ENCODE measurements around the gene LCAT.
"Not testable (repeated sequence)": the region's sequence is repeated elsewhere in the genome, so short reads cannot be mapped to it uniquely, and the experiment has no call there.

Gene LCAT

DNA sequence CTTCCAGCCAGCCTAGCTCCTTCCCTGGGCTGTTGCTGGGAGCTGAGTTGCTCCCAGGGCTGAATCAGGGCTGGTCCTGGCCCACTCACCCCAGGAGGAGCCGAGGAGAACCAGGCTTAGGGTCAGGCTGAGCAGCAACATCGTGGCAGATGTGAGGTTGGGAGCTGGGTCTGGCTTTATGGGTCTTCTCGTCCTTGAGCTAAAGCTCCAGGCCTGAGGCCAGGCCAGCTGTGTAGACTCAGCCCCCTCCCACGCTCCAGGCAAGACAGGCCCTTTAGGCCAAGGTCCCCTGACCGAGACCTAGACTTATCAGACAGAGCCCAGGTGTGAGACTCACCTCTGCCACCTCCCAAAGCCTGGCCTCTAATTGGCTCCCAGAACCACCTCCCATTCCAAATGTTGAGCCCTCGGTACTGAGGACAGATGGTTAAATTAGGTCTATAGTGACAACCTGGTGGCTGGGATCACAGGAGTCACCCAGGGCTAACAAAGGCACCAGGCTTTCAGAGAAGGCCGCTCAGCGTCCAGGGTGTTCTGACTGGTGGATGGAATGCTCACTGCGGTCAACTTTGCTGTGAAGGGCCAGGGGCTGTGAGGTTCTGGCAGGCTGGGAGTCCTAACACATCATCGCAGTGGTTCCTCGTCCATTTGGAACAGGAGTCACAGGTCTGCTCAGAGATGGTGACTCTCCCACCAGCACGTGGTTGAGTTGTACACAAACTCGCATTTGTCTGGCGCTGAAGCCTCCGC, 12.0 kb downstream of the LCAT start, which contains the start of gene CTRL:
Gene CTRL (minus strand): TSS at position 151 of the 750 bp plus-strand sequence. CDS start 10 bp downstream, at position 141.
- DNase-seq (ENCODE audit: low spot score), result no peak

DNA sequence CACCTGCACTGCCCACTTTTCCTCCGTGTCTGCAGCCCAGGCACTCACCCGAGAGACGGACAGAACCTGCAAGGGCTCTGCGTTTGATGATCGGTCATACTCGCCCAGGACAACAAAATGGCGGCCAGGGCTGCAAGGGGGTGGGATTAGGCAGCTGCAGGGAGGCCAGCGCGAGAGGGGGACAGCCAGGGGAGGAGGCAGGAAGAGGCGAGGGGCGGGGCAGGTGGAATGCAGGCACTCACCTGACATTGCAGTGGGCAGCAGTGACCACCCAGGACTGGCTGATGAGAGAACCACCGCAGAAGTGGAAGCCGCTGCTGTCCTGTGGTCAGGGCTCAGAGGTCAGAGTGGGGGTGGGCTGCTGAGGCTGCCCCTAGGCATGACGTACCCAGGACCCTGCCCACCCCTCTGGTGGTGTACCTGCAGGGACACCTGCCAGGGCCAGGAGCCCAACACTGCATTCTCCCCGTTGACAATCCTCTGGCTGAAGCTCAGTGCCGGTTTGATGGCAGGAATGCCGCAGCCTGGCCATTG, 13.2 kb downstream of the LCAT start:
- DNase-seq (ENCODE audit: low spot score), result no peak

- DNase-seq (ENCODE audit: low spot score), result no peak
Measured at GRCh38 chr16:67930191-67930590, 13.7 kb downstream of the LCAT start.

DNA sequence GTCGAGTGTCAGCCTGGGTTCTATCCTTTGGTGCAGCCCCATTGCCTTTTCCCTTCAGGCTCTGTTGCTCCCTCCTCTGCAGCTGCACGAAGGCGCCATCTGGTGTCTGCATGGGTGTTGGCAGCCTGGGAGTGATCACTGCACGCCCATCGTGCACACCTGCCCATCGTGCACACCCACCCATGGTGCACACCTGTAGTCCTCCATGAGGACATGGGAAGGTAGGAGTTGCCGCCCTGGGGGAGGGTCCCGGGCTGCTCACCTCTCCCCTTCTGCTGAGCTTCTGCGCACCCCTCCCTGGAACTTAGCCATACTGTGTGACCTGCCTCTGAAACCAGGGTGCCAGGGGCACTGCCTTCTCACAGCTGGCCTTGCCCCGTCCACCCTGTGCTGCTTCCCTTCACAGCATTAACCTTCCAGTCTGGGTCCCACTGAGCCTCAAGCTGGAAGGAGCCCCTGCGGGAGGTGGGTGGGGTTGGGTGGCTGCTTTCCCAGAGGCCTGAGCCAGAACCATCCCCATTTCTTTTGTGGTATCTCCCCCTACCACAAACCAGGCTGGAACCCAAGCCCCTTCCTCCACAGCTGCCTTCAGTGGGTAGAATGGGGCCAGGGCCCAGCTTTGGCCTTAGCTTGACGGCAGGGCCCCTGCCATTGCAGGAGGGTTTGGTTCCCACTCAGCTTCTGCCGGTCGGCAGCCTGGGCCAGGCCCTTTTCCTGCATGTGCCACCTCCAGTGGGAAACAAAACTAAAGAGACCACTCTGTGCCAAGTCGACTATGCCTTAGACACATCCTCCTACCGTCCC, 15.2 kb downstream of the LCAT start:
- peak; percentile 74 for DNase-seq (ENCODE audit: low spot score)

- DNase-seq (ENCODE audit: low spot score), result no peak
Measured at GRCh38 chr16:67928147-67928546, 15.8 kb downstream of the LCAT start.

- DNase-seq (ENCODE audit: low spot score), result no peak
Measured at GRCh38 chr16:67927131-67927941, 16.6 kb downstream of the LCAT start.

DNA sequence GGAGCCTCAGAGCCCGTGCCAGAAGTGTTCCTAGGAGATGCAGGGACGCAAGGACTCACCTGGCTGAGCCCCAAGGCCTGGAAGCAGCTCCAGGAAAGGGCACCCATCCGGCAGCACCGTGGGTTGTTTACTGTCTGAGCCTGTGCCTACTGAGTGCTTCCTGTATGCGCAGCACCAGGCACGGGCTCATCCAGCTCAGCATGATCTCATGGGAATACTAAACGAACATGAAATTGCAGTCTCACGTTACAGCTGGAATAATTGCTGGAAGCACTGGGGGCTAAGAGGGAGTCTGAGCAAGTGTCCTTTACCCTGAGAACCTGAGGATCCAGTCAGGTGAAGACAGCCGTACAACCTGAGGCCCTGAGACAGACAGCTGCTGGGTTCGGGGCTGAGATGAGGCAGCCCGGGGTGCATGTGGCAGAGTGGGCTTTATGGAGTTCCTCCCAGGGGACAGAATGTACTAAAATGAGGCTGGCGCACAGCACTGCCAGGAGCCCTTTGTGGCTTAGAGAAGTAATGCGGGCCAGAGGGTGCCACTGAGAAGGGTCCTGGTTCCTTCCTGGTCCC, 17.7 kb downstream of the LCAT start:
- peak; percentile 65 for DNase-seq (ENCODE audit: low spot score)

- DNase-seq (ENCODE audit: low spot score), result no peak
Measured at GRCh38 chr16:67924140-67924906, 19.6 kb downstream of the LCAT start.

DNA sequence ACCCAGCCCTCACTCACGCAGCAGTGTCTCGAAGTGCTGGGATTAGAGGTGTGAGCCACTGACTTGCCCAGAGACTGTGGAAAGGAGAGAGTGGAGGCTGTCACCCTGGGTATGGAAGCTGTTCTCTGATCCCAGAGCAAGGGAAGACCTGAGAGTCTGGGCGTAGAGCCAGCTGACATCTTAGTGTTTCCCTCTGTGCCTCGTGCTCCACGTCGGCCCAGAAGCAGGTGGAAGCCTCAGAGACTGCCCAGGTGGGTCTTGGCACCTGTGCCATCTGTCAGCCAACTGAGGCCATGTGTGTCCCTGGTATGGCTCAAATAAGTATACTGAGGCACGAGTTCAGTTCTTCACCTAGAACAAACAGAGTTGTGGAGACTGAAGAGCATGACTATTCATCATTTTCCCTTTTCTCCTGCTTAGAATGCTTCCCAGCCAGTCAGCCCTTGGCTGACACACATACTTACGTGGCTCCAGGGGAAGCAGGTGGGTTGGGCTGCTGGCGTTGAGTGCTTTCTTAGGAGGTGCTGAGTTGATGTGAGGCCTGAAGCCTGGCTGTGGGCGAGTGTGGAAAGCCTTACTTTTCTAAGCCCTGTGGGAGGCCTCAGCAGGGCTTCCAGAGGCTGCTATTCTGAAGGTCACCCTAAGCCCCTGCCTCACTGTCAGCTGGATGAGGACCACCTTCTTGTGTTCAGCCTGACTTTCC, 20.4 kb downstream of the LCAT start:
- DNase-seq (ENCODE audit: low spot score), result no peak

DNA sequence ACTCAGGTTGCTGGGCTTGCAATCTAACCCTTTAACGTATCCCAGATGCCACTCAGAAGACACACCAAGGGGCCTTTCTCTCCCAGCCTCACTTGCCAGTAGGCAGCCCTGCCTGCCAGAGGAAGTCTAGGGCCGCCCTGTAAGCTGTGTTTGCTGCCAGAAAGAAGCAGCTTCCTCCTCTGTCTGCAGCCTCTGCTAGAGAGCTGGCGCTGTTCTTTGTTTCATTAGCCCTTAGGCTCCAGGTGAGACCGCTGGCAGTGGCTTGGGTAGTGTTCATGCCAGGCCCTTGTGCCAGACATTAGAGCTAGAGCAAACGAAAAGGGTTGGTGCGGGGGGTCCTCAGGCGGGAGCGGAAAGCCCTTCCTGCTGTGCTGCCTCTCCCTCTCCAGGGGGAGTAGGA, 21.2 kb downstream of the LCAT start:
- DNase-seq (ENCODE audit: low spot score), result no peak

- no peak for DNase-seq (ENCODE audit: low spot score)
Measured at GRCh38 chr16:67922221-67922620, 21.7 kb downstream of the LCAT start.

- DNase-seq (ENCODE audit: low spot score), result no peak
Measured at GRCh38 chr16:67919622-67920221, 24.2 kb downstream of the LCAT start.

DNA sequence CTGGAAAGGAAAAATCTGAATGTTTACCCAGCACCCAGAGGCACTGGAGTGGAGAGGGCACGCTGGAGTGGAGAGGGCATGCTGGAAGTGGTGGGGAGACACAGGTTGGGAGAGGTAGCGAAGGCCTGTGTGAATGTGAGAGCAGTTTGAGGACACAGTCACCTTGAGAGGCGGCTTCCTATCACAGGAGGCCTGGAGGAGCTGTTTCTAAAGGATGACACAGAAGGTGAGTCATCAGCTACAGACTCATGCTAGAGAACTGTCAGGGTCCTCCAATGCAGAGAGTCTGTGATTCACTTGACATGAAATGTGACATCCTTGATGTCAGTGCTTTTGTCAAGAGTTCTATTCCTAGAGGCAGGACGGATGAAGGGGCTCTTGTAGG, 26.1 kb downstream of the LCAT start:
- no peak for DNase-seq (ENCODE audit: low spot score)

DNA sequence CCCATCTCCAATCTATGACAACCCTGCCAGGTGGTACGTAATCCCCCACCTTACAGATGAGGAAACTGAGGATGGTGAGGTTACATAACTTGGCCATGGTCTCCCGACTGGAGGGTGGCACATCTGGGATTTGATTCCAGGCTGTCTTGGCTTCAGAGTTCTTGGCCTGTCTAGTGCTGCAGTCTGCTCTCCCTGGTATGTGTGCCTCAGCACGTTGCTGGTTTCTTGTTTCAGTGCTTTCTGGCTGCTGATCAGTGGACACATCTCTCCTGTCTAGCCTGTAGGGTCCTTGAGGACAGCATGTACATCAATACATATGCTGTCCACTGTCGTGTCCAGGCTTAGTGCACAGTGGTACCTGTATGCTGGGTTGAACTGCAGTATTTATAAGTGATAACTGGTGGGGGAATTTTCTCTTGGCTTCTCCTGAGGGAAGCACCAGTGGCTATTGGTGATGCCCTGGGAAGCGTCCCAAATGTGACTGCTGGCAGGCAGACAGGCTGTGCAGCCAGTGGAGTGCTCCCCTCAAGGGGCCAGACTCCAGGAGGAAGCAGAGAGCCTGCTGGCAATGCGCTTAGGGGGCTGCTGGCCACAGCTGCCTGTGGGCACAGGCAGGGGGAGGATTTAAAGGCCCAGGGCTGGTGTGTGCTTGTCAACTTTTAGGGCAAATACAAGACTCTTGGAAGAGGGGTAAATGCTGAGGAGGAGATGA, 26.6 kb downstream of the LCAT start:
- DNase-seq (ENCODE audit: low spot score), result peak; percentile 69

DNA sequence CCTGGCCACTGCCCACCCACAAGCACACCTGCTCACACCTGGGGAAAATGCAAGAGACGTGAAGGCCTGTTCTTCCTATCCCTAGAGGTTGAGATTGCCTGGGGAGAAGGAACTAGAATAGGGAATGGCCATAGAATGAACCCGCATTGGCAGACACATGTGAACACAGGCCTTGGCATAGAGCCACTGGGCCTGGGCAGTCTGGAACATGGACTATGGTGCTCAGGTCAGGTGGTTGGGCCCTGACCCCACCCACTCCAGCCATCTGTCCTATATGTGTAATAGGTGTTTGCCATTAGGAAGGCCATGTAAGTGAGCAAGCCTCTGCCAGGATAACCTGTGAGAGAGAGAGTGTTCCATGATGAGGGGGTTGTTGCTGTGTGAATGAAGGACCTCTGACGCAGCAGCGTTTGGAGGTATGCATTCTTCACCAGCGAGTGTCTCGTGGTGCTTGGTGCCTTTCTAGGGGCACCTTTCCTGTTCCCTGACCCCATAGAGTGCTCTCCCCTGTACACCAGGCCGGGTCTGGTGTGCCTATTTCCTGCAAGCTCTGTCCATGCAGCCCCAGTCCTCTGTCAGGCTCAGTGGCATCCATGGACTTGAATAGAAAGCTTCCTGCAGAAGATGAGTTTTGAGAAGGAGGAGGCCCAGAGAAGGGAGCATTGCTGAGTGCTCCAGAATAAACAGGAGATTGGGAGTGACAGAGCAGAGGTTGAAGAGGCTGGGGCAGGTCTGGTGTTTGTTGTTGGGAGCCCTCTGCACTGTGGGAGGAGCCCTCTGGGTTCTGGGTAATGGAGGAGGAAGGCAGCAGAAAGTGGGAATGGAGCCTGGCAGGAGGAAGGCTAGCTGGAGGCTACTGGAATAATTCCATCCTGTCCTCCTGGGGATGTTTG, 27.8 kb downstream of the LCAT start:
- no peak for DNase-seq (ENCODE audit: low spot score)

DNA sequence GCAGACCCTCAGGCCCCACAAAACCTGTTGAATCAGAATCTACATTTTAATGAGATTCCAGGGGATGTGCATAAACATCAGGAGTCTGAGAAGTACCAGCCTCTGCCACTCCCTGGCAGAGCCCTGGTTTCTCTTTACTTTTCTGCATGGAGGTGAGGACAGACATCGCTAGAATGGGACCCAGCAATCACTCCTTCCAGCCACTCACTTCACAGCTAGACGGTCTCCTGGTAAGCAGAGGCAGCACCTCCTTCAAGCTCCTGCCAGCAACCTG, 28.5 kb downstream of the LCAT start:
- DNase-seq (ENCODE audit: low spot score), result not testable (repeated sequence)

DNA sequence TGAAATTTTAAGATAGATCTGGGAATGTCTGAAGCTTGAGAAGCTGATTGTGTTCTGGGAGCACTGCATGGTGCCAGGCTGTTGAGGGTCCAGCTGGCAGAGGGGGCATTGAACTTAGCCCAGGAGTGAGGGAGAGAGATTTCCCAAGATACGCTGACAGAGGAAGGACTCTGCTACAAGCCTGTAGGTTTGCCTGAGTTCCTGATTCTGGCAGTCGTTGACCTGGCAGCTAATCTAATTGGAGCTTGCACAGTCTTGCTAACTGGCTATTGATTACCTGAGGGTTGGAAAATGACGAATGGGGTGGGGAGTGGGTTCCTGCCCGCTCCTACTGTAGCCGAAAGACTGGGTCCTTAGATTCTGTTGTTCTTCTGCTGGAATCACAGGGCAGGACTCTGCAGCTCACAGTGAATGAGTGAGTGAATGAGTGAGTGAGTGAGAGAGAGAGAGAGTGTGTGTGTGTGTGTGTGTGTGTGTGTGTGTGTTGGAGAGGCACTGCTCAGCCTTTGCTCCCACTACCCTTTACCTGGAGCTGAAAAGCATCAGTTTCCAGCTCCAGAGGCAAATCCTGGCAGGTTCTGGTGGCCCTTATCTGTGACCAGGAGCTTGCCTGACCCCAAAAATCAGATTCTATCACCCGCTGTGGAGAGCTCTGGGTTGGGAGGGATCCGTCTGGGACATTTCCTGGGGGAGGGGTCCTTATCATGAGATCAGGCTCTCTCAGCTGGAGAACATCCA, 29.0 kb downstream of the LCAT start:
- DNase-seq (ENCODE audit: low spot score), result no peak

GRCh38 chr16:67910158-67910557, 33.8 kb downstream of the LCAT start:
- DNase-seq (ENCODE audit: low spot score), result peak; percentile 97

Data from globus pallidus (tissue), 1 donor.